ENCODE measurements around the gene LBHD1.
A peak's percentile ranks its signal among the peaks of the same experiment; 100 is the strongest.

Gene LBHD1

DNA sequence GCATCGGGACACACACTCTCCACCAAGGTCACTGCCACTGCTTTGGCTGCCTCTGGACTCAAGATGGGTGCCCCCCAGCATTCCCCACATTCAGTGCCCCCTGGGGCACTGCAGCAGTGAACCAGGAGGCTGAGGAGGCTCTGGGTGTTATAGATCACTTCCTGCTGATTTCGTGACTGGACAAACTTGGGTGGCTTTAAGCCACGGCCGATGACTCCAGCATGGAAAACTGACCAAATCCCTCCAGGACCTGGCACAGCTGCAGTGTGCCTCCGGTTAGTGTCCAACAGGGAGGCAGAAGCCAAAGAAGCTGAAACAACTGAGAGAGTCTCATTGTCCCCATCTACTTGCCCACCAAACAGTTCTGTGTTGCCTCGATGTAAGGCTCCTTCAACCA is 24.5 kb downstream of the LBHD1 start:
- H3K27ac ChIP-seq (ENCODE audit: low read depth in 2 of 2, low read length in 2 of 2), result no peak overlapping the region
- no peaks in the 10 kb centered on the region for H3K27me3 ChIP-seq (ENCODE audit: control insufficient read depth in 2 of 2, insufficient read depth in 2 of 2, low read length in 2 of 2)
- no peak overlapping the region for H3K4me3 ChIP-seq (ENCODE audit: low read length in 2 of 2)
- peaks cover 11 to 30% of the 10 kb centered on the region in 2 donors for H3K36me3 ChIP-seq (ENCODE audit: control insufficient read depth in 2 of 2, insufficient read depth in 2 of 2, low read length in 2 of 2)
- no peak overlapping the region for H3K9ac ChIP-seq (ENCODE audit: low read depth in 1 of 2, low read length in 2 of 2)
- no peaks in the 10 kb centered on the region for H3K9me3 ChIP-seq (ENCODE audit: control insufficient read depth in 2 of 2, low read length in 2 of 2)
- H3K4me1 ChIP-seq (ENCODE audit: control insufficient read depth in 2 of 2, insufficient read depth in 2 of 2, low read length in 2 of 2), result peaks cover 22 to 26% of the 10 kb centered on the region in 2 donors

GRCh38 chr11:62646825-62647608 is 25.1 kb downstream of the LBHD1 start:
- no peak overlapping the region for H3K27ac ChIP-seq (ENCODE audit: low read depth in 2 of 2, low read length in 2 of 2)
- H3K9ac ChIP-seq (ENCODE audit: low read depth in 1 of 2, low read length in 2 of 2), result no peak overlapping the region
- H3K4me3 ChIP-seq (ENCODE audit: low read length in 2 of 2), result peak overlapping the region; percentile 1 to 6
- peaks cover 16 to 20% of the 10 kb centered on the region in 2 donors for H3K4me1 ChIP-seq (ENCODE audit: control insufficient read depth in 2 of 2, insufficient read depth in 2 of 2, low read length in 2 of 2)
- no peaks in the 10 kb centered on the region for H3K9me3 ChIP-seq (ENCODE audit: control insufficient read depth in 2 of 2, low read length in 2 of 2)
- H3K36me3 ChIP-seq (ENCODE audit: control insufficient read depth in 2 of 2, insufficient read depth in 2 of 2, low read length in 2 of 2), result peaks cover 12 to 30% of the 10 kb centered on the region in 2 donors
- H3K27me3 ChIP-seq (ENCODE audit: control insufficient read depth in 2 of 2, insufficient read depth in 2 of 2, low read length in 2 of 2), result no peaks in the 10 kb centered on the region

- Histone ChIP-seq H3K9ac (ENCODE audit: low read depth in 1 of 2, low read length in 2 of 2) (peak within 1 kb of the TSS; percentile 84 to 85), H3K4me1 (ENCODE audit: control insufficient read depth in 2 of 2, insufficient read depth in 2 of 2, low read length in 2 of 2) (peaks cover 11 to 16% of the 10 kb centered on the region in 2 donors), H3K4me3 (ENCODE audit: low read length in 2 of 2) (peak within 1 kb of the TSS; percentile 72 to 94), H3K27ac (ENCODE audit: low read depth in 2 of 2, low read length in 2 of 2) (peak within 1 kb of the TSS; percentile 70 to 91), H3K36me3 (ENCODE audit: control insufficient read depth in 2 of 2, insufficient read depth in 2 of 2, low read length in 2 of 2) (peaks cover 12 to 30% of the 10 kb centered on the region in 2 donors), H3K9me3 (ENCODE audit: control insufficient read depth in 2 of 2, low read length in 2 of 2) (no peaks in the 10 kb centered on the region), H3K27me3 (ENCODE audit: control insufficient read depth in 2 of 2, insufficient read depth in 2 of 2, low read length in 2 of 2) (no peaks in the 10 kb centered on the region)
Observed at GRCh38 chr11:62645946-62646824, 25.9 kb downstream of the LBHD1 start, which contains the start of gene GANAB. GANAB (minus strand) TSS chr11:62646613; CDS start chr11:62646599, 14 bp downstream.

DNA sequence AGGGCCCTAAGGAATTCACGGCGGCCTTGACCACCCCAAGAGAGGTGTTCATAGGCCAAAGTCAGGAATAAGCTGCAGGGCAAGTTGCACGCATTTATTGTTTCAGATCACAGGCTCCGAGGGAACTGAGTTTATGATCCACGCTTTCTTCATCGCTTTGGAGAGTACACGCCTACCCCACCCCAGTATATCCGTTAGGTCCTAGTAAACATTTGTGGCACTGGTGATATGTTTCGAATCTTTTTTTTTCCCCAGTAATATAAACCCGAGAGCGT is 26.5 kb downstream of the LBHD1 start:
- Histone ChIP-seq H3K4me1 (ENCODE audit: control insufficient read depth in 2 of 2, insufficient read depth in 2 of 2, low read length in 2 of 2) (peaks cover 11 to 16% of the 10 kb centered on the region in 2 donors), H3K36me3 (ENCODE audit: control insufficient read depth in 2 of 2, insufficient read depth in 2 of 2, low read length in 2 of 2) (peaks cover 12 to 30% of the 10 kb centered on the region in 2 donors), H3K9ac (ENCODE audit: low read depth in 1 of 2, low read length in 2 of 2) (peak overlapping the region; percentile 84 to 85), H3K4me3 (ENCODE audit: low read length in 2 of 2) (peak overlapping the region; percentile 72 to 94), H3K27ac (ENCODE audit: low read depth in 2 of 2, low read length in 2 of 2) (peak overlapping the region; percentile 70 to 91), H3K9me3 (ENCODE audit: control insufficient read depth in 2 of 2, low read length in 2 of 2) (no peaks in the 10 kb centered on the region), H3K27me3 (ENCODE audit: control insufficient read depth in 2 of 2, insufficient read depth in 2 of 2, low read length in 2 of 2) (no peaks in the 10 kb centered on the region)

GRCh38 chr11:62644220-62644619 is 27.8 kb downstream of the LBHD1 start:
- peaks cover 11 to 27% of the 10 kb centered on the region in 2 donors for H3K36me3 ChIP-seq (ENCODE audit: control insufficient read depth in 2 of 2, insufficient read depth in 2 of 2, low read length in 2 of 2)
- H3K4me1 ChIP-seq (ENCODE audit: control insufficient read depth in 2 of 2, insufficient read depth in 2 of 2, low read length in 2 of 2), result peaks cover 11 to 16% of the 10 kb centered on the region in 2 donors
- H3K9me3 ChIP-seq (ENCODE audit: control insufficient read depth in 2 of 2, low read length in 2 of 2), result no peaks in the 10 kb centered on the region
- no peak overlapping the region for H3K27ac ChIP-seq (ENCODE audit: low read depth in 2 of 2, low read length in 2 of 2)
- no peak overlapping the region for H3K9ac ChIP-seq (ENCODE audit: low read depth in 1 of 2, low read length in 2 of 2)
- no peak overlapping the region for H3K4me3 ChIP-seq (ENCODE audit: low read length in 2 of 2)
- H3K27me3 ChIP-seq (ENCODE audit: control insufficient read depth in 2 of 2, insufficient read depth in 2 of 2, low read length in 2 of 2), result no peaks in the 10 kb centered on the region

GRCh38 chr11:62632492-62632891 is 39.6 kb downstream of the LBHD1 start:
- Histone ChIP-seq H3K36me3 (ENCODE audit: control insufficient read depth in 2 of 2, insufficient read depth in 2 of 2, low read length in 2 of 2) (peaks cover 54 to 78% of the 10 kb centered on the region in 2 donors), H3K4me1 (ENCODE audit: control insufficient read depth in 2 of 2, insufficient read depth in 2 of 2, low read length in 2 of 2) (no peaks in the 10 kb centered on the region), H3K9ac (ENCODE audit: low read depth in 1 of 2, low read length in 2 of 2) (no peak overlapping the region), H3K9me3 (ENCODE audit: control insufficient read depth in 2 of 2, low read length in 2 of 2) (no peaks in the 10 kb centered on the region), H3K4me3 (ENCODE audit: low read length in 2 of 2) (no peak overlapping the region), H3K27me3 (ENCODE audit: control insufficient read depth in 2 of 2, insufficient read depth in 2 of 2, low read length in 2 of 2) (no peaks in the 10 kb centered on the region), H3K27ac (ENCODE audit: low read depth in 2 of 2, low read length in 2 of 2) (no peak overlapping the region)

GRCh38 chr11:62627713-62628112 is 44.4 kb downstream of the LBHD1 start:
- H3K27me3 ChIP-seq (ENCODE audit: control insufficient read depth in 2 of 2, insufficient read depth in 2 of 2, low read length in 2 of 2), result no peaks in the 10 kb centered on the region
- H3K9ac ChIP-seq (ENCODE audit: low read depth in 1 of 2, low read length in 2 of 2), result no peak overlapping the region
- H3K36me3 ChIP-seq (ENCODE audit: control insufficient read depth in 2 of 2, insufficient read depth in 2 of 2, low read length in 2 of 2), result peaks cover 56 to 69% of the 10 kb centered on the region in 2 donors
- H3K4me3 ChIP-seq (ENCODE audit: low read length in 2 of 2), result no peak overlapping the region
- H3K4me1 ChIP-seq (ENCODE audit: control insufficient read depth in 2 of 2, insufficient read depth in 2 of 2, low read length in 2 of 2), result no peaks in the 10 kb centered on the region
- H3K27ac ChIP-seq (ENCODE audit: low read depth in 2 of 2, low read length in 2 of 2), result no peak overlapping the region
- H3K9me3 ChIP-seq (ENCODE audit: control insufficient read depth in 2 of 2, low read length in 2 of 2), result no peaks in the 10 kb centered on the region

- Histone ChIP-seq H3K9ac (ENCODE audit: low read depth in 1 of 2, low read length in 2 of 2) (peak overlapping the region in 1 of 2 donors; percentile 32), H3K36me3 (ENCODE audit: control insufficient read depth in 2 of 2, insufficient read depth in 2 of 2, low read length in 2 of 2) (peaks cover 20 to 24% of the 10 kb centered on the region in 2 donors), H3K4me1 (ENCODE audit: control insufficient read depth in 2 of 2, insufficient read depth in 2 of 2, low read length in 2 of 2) (peaks cover 13 to 18% of the 10 kb centered on the region in 2 donors), H3K27me3 (ENCODE audit: control insufficient read depth in 2 of 2, insufficient read depth in 2 of 2, low read length in 2 of 2) (no peaks in the 10 kb centered on the region), H3K4me3 (ENCODE audit: low read length in 2 of 2) (peak overlapping the region; percentile 80 to 92), H3K27ac (ENCODE audit: low read depth in 2 of 2, low read length in 2 of 2) (peak overlapping the region; percentile 88 to 93), H3K9me3 (ENCODE audit: control insufficient read depth in 2 of 2, low read length in 2 of 2) (no peaks in the 10 kb centered on the region)
Observed at GRCh38 chr11:62622476-62623089, 49.5 kb downstream of the LBHD1 start.

DNA sequence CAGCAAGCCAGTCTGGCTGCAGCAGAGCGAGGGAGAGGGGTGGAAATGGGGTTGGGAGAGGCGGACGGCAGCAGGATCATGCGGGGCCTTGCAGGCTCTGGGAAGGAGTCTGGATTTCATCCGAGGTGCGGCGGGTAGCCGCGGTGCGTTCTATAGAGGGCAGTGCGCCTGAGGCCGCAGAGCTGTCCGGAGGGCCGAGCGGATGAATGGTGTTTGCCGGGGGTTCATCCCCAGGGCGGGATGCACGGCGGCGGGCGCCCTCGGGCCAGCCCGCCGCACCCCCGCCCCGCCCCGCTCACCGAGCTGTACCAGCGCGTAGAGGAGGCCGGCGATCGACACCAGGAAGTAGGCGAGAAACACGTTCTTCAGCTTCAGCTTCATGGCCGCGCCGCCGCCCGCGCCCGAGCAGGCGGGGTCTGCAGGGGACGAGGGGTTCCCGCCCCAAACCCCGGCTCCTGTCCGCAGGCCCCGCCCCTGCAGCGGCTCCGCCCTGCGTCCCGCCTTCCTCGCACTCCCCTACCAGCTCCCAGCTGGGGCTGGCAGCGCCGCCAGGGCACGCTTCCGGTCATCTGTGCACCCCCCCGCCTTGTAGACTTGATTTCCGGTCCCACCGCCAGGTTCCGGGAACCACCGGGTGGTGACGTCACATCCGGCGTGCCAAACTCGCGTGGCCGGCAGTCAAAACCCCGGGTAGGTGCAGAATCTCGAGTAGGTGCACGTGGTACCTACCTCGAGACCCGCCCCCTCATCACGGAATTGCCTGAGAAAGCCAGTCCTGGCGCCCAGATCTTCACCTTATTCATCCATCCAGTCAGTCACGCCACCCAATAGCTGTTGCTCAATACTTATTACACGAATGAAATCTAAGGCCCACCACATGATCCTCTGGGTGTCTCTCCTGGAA is 50.2 kb downstream of the LBHD1 start, which contains the start of gene B3GAT3:
B3GAT3 (minus strand) TSS at position 420 of the 904 bp plus-strand sequence; CDS start at position 381, 39 bp downstream.
- peak within 1 kb of the TSS; percentile 88 to 93 for H3K27ac ChIP-seq (ENCODE audit: low read depth in 2 of 2, low read length in 2 of 2)
- H3K4me1 ChIP-seq (ENCODE audit: control insufficient read depth in 2 of 2, insufficient read depth in 2 of 2, low read length in 2 of 2), result peaks cover 13 to 18% of the 10 kb centered on the region in 2 donors
- peaks cover 16 to 21% of the 10 kb centered on the region in 2 donors for H3K36me3 ChIP-seq (ENCODE audit: control insufficient read depth in 2 of 2, insufficient read depth in 2 of 2, low read length in 2 of 2)
- H3K4me3 ChIP-seq (ENCODE audit: low read length in 2 of 2), result peak within 1 kb of the TSS; percentile 80 to 92
- H3K9me3 ChIP-seq (ENCODE audit: control insufficient read depth in 2 of 2, low read length in 2 of 2), result no peaks in the 10 kb centered on the region
- no peaks in the 10 kb centered on the region for H3K27me3 ChIP-seq (ENCODE audit: control insufficient read depth in 2 of 2, insufficient read depth in 2 of 2, low read length in 2 of 2)
- peak within 1 kb of the TSS; percentile 80 to 90 for H3K9ac ChIP-seq (ENCODE audit: low read depth in 1 of 2, low read length in 2 of 2)

Data from mucosa of rectum (tissue), 2 donors.